DOHH2 (cell line): ENCODE data around the gene OR6M1.

Source experiments
- EZH2phosphoT487 ChIP-seq: fragments of 200-600 bp; sonication (generic); IDR thresholded peaks from 2 replicates; pipeline ENCODE4 v1.6.1; 2017; ENCODE audit warnings: borderline replicate concordance, mild to moderate bottlenecking, antibody characterized with exemption, low read length, moderate library complexity, mixed read lengths
- TF ChIP-seq, protein P1 (sequence below): fragments of 200-600 bp; sonication (generic); IDR thresholded peaks from one replicate; pipeline ENCODE4 v1.5.1; 2014; ENCODE audit warnings: antibody characterized with exemption, mild to moderate bottlenecking, low read depth, low read length; ENCODE audit not compliant: poor library complexity, severe bottlenecking

DNA sequence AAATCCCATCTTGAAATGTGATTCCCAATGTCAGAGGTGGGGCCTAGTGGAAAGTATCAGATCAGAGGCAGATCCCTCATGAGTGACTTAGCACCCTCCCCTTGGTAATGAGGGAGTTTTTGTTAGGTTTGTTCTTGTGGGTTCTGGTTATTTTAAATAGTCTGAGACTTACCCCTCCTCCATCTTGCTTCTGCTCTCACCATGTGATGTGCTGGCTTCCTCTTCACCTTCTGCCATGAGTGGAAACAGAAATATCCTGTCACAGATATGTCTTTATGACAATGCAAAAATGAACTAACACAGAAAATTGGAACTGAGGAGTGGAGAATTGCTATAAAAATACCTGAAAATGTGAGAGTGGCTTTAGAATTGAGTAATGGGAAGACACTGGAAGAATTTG lies 46.2 kb upstream of the OR6M1 start:
- TF ChIP-seq, protein P1, sequence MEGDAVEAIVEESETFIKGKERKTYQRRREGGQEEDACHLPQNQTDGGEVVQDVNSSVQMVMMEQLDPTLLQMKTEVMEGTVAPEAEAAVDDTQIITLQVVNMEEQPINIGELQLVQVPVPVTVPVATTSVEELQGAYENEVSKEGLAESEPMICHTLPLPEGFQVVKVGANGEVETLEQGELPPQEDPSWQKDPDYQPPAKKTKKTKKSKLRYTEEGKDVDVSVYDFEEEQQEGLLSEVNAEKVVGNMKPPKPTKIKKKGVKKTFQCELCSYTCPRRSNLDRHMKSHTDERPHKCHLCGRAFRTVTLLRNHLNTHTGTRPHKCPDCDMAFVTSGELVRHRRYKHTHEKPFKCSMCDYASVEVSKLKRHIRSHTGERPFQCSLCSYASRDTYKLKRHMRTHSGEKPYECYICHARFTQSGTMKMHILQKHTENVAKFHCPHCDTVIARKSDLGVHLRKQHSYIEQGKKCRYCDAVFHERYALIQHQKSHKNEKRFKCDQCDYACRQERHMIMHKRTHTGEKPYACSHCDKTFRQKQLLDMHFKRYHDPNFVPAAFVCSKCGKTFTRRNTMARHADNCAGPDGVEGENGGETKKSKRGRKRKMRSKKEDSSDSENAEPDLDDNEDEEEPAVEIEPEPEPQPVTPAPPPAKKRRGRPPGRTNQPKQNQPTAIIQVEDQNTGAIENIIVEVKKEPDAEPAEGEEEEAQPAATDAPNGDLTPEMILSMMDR: no peak
- no peak for TF ChIP-seq EZH2phosphoT487
